ENCODE measurements around the gene GNAI3. TPM values are rescaled to one million over a fixed set of nuclear protein-coding genes. Genes with fewer than 3 reads are reported as not detected.

GNAI3 gene
- total and polyA plus RNA-seq, 2 of the 13 experiments (the other 11 are each of a cell fraction or from before 2014, with no cell fraction given) = 4.3 to 9.0 TPM

DNA sequence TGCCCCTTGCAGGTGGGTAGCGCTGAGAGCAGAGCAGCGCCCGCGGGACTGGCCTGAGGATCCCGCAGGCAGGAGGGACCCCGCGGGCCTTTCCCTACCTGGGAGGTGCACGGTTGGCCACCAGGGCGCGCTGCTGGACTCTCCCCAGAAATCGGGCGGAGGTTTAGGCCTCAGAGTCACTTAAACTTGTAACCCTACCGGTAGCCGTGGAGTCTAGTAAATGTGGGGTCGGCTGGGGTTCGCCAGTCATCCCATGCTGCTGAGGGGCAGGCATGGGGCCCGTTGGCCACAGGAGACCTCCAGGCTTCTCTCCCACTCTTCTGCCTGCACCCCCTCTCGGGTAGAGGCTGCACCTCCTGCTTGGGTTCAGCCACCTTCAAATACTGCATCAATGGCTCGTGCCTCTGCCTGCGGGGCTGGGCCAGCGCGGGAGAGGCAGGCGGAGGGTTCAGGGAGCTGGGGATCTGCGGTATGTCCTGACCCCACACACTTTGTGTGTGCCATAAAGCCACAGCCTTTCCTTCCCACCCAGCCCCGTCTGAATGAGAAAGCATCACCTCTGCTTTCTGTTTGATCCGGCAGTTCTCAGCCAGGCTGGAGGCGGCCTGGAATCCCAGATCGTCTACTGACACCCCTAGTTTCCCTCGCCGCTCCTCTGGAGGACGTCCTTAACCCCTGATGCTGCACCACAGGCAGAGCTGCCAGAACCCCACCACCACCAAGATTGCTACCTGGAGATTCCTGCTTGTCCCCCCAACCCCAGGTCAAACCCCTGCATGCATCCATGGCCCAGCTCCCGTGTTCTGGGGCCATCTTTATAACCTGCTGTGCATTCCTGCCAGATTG lies 95.2 kb downstream of the GNAI3 start (continued):
- TF ChIP-seq, protein P1, sequence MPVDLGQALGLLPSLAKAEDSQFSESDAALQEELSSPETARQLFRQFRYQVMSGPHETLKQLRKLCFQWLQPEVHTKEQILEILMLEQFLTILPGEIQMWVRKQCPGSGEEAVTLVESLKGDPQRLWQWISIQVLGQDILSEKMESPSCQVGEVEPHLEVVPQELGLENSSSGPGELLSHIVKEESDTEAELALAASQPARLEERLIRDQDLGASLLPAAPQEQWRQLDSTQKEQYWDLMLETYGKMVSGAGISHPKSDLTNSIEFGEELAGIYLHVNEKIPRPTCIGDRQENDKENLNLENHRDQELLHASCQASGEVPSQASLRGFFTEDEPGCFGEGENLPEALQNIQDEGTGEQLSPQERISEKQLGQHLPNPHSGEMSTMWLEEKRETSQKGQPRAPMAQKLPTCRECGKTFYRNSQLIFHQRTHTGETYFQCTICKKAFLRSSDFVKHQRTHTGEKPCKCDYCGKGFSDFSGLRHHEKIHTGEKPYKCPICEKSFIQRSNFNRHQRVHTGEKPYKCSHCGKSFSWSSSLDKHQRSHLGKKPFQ (CRISPR knock-in tag; IDR thresholded peaks at IDR 0.05; ENCODE audit: insufficient replicate concordance) = peak; percentile 33
- TF ChIP-seq ZMYM3 (CRISPR knock-in tag; IDR thresholded peaks at IDR 0.05) (0 out of 2 replicates have a peak, but pooled peaks have one; percentile 20), RXRB (CRISPR knock-in tag; IDR thresholded peaks at IDR 0.05; ENCODE audit: borderline replicate concordance) (0 out of 2 replicates have a peak, but pooled peaks have one; percentile 13), ZMYM2 (CRISPR knock-in tag; IDR thresholded peaks at IDR 0.05) (peak; percentile 57; the same call in 1 of the 2 replicates), NR2F6 (IDR thresholded peaks at IDR 0.05) (no peak), NR2F6 (CRISPR knock-in tag; IDR thresholded peaks at IDR 0.05) (peak; percentile 17; the same call in 1 of the 2 replicates), TFE3 (CRISPR knock-in tag; IDR thresholded peaks at IDR 0.05) (0 out of 2 replicates have a peak, but pooled peaks have one; percentile 24), HES4 (CRISPR knock-in tag; IDR thresholded peaks at IDR 0.05; ENCODE audit: borderline replicate concordance) (peak; percentile 81; the same call in 1 of the 2 replicates), SP140L (CRISPR knock-in tag; IDR thresholded peaks at IDR 0.05; ENCODE audit: borderline replicate concordance) (no peak), SRY (CRISPR knock-in tag; IDR thresholded peaks at IDR 0.05) (0 out of 2 replicates have a peak, but pooled peaks have one; percentile 15), SOX5 (CRISPR knock-in tag; IDR thresholded peaks at IDR 0.05; ENCODE audit: borderline replicate concordance) (0 out of 2 replicates have a peak, but pooled peaks have one; percentile 7), ZFP1 (CRISPR knock-in tag; IDR thresholded peaks at IDR 0.05) (no peak), RXRA (CRISPR knock-in tag; IDR thresholded peaks at IDR 0.05) (peak; percentile 39; the same call in 1 of the 2 replicates), ZSCAN29 (CRISPR knock-in tag; conservative IDR thresholded peaks at IDR 0.05) (no peak), HIVEP1 (CRISPR knock-in tag; IDR thresholded peaks at IDR 0.05) (0 out of 2 replicates have a peak, but pooled peaks have one; percentile 36), TCF7 (IDR thresholded peaks at IDR 0.05; ENCODE audit: low read depth) (no peak), NCOA2 (CRISPR knock-in tag; IDR thresholded peaks at IDR 0.05) (peak; percentile 10; the same call in 1 of the 2 replicates), ZNF773 (CRISPR knock-in tag; IDR thresholded peaks at IDR 0.05; ENCODE audit: borderline replicate concordance) (no peak), MTF2 (CRISPR knock-in tag; IDR thresholded peaks at IDR 0.05; ENCODE audit: borderline replicate concordance) (peak; percentile 54; the same call in 1 of the 2 replicates), EP300 (IDR thresholded peaks at IDR 0.05; ENCODE audit: low read depth in 2 of 2, low read length in 2 of 2) (0 out of 4 replicates have a peak, but pooled peaks of 1 of the 2 experiments have one; percentile 5), EP300 (CRISPR knock-in tag; IDR thresholded peaks at IDR 0.05; ENCODE audit: borderline replicate concordance) (no peak), HNF4G (IDR thresholded peaks at IDR 0.05; ENCODE audit: borderline replicate concordance, low read depth, low read length) (peak; percentile 11; the same call in 1 of the 2 replicates), HNF4G (CRISPR knock-in tag; IDR thresholded peaks at IDR 0.05; ENCODE audit: borderline replicate concordance, low read depth) (no peak), PHF5A (CRISPR knock-in tag; IDR thresholded peaks at IDR 0.05; ENCODE audit: low read depth, unreplicated experiment) (peak; percentile 40), ZFX (CRISPR knock-in tag; IDR thresholded peaks at IDR 0.05; ENCODE audit: low read depth) (peak; percentile 89), ARNT2 (CRISPR knock-in tag; IDR thresholded peaks at IDR 0.05; ENCODE audit: low read depth) (peak; percentile 56; the same call in 1 of the 2 replicates), ZNF501 (CRISPR knock-in tag; IDR thresholded peaks at IDR 0.05) (peak; percentile 60; the same call in 1 of the 2 replicates), HOXA9 (CRISPR knock-in tag; IDR thresholded peaks at IDR 0.05; ENCODE audit: borderline replicate concordance) (no peak), ZNF350 (CRISPR knock-in tag; IDR thresholded peaks at IDR 0.05; ENCODE audit: borderline replicate concordance, low read depth) (peak; percentile 42; the same call in 1 of the 2 replicates)
